Measurements from ENCODE around the gene GPC3.

- no peak for TF ChIP-seq CTCF (IDR thresholded peaks at IDR 0.05)
- TF ChIP-seq POLR2A (IDR thresholded peaks at IDR 0.05) = no peak
- TF ChIP-seq POLR2AphosphoS5 (IDR thresholded peaks at IDR 0.05; ENCODE audit: insufficient read depth in 1 of 2, low read depth in 1 of 2) = no peak
Observed at GRCh38 chrX:133907606-133908005, 77.8 kb downstream of the GPC3 start.
